ENCODE measurements around the gene REPIN1.

DNA sequence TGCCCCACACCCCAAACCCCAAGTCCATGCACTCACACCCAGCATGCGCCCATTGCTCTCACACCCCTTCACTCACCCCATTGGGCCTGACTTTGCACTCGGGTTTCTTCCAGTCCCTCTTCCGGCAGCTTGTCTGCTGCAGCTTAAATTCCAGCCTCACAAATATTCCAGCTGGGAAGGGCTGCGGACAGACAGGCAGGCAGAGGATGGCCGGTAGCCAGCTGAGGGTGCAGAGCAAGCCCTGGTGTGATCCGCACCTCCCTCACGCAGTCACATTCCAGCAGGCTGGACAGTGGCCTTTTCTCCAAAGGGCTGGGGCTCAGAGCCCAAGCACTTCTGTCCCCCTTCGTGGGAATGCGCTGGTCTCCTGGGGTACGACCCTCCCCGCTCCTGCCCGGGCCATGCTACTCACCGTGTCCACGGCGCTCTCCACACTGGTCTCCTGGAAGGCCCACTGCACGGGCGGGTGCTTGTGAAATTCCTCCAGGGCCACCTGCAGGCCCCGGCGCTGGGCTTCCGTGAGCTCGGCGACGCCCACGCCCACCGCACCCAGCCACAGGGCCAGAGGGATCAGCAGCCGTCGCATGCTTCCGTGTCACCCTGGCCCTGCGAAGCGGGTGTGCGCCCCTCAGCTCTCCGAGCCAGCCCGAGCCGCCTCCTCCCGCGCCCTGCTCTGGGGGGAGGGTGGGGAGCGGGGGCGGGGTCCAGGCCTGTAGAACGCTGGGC, 28.4 kb upstream of the REPIN1 start:
- TF ChIP-seq POLR2AphosphoS5 (IDR thresholded peaks at IDR 0.05; ENCODE audit: low read depth, low read length) (no peak), POLR2A (IDR thresholded peaks at IDR 0.05; ENCODE audit: borderline replicate concordance, extremely low read depth, insufficient read depth, insufficient read length) (no peak), EGR1 (IDR thresholded peaks at IDR 0.05; ENCODE audit: low read depth) (no peak), RAD21 (IDR thresholded peaks at IDR 0.05; ENCODE audit: low read depth) (no peak), CEBPB (IDR thresholded peaks at IDR 0.05; ENCODE audit: low read depth) (no peak)
- TF ChIP-seq, protein P1, sequence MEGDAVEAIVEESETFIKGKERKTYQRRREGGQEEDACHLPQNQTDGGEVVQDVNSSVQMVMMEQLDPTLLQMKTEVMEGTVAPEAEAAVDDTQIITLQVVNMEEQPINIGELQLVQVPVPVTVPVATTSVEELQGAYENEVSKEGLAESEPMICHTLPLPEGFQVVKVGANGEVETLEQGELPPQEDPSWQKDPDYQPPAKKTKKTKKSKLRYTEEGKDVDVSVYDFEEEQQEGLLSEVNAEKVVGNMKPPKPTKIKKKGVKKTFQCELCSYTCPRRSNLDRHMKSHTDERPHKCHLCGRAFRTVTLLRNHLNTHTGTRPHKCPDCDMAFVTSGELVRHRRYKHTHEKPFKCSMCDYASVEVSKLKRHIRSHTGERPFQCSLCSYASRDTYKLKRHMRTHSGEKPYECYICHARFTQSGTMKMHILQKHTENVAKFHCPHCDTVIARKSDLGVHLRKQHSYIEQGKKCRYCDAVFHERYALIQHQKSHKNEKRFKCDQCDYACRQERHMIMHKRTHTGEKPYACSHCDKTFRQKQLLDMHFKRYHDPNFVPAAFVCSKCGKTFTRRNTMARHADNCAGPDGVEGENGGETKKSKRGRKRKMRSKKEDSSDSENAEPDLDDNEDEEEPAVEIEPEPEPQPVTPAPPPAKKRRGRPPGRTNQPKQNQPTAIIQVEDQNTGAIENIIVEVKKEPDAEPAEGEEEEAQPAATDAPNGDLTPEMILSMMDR (IDR thresholded peaks at IDR 0.05 in 2 of 3, conservative IDR thresholded peaks at IDR 0.05 in 1 of 3; ENCODE audit: borderline replicate concordance in 1 of 3, insufficient read depth in 1 of 3, low read depth in 2 of 3, low read length in 2 of 3), result no peak
- TF ChIP-seq, protein P2, sequence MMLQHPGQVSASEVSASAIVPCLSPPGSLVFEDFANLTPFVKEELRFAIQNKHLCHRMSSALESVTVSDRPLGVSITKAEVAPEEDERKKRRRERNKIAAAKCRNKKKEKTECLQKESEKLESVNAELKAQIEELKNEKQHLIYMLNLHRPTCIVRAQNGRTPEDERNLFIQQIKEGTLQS (IDR thresholded peaks at IDR 0.05), result no peak
